HL-60 (cell line): ENCODE results near the gene PGC.

ENCODE experiments used
- GABPA ChIP-seq: IDR thresholded peaks from 2 replicates; pipeline ENCODE4 v1.6.1; 2012; ENCODE audit warnings: low read depth
- POLR2AphosphoS5 ChIP-seq: IDR thresholded peaks from 2 replicates; pipeline ENCODE4 v1.6.1; 2012; ENCODE audit warnings: low read depth
- SPI1 ChIP-seq: IDR thresholded peaks from 2 replicates; pipeline ENCODE4 v1.6.1; 2012; ENCODE audit warnings: low read depth, mild to moderate bottlenecking, borderline replicate concordance
- TF ChIP-seq, protein P1 (sequence below): IDR thresholded peaks from one replicate; pipeline ENCODE4 v1.5.1; 2011; ENCODE audit warnings: low read length, control low read depth, inconsistent platforms; ENCODE audit not compliant: insufficient read depth
- TF ChIP-seq, protein P2 (sequence below): IDR thresholded peaks from 2 replicates; pipeline ENCODE4 v1.6.1; 2012; ENCODE audit warnings: low read depth; ENCODE audit not compliant: insufficient replicate concordance

GRCh38 chr6:41723530-41724227 is 23.5 kb downstream of the PGC start:
- TF ChIP-seq, protein P1, sequence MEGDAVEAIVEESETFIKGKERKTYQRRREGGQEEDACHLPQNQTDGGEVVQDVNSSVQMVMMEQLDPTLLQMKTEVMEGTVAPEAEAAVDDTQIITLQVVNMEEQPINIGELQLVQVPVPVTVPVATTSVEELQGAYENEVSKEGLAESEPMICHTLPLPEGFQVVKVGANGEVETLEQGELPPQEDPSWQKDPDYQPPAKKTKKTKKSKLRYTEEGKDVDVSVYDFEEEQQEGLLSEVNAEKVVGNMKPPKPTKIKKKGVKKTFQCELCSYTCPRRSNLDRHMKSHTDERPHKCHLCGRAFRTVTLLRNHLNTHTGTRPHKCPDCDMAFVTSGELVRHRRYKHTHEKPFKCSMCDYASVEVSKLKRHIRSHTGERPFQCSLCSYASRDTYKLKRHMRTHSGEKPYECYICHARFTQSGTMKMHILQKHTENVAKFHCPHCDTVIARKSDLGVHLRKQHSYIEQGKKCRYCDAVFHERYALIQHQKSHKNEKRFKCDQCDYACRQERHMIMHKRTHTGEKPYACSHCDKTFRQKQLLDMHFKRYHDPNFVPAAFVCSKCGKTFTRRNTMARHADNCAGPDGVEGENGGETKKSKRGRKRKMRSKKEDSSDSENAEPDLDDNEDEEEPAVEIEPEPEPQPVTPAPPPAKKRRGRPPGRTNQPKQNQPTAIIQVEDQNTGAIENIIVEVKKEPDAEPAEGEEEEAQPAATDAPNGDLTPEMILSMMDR, result no peak
- TF ChIP-seq GABPA (peak; percentile 48; the same call in 1 of the 2 replicates), POLR2AphosphoS5 (peak; percentile 94), SPI1 (peak; percentile 91)
- TF ChIP-seq, protein P2, sequence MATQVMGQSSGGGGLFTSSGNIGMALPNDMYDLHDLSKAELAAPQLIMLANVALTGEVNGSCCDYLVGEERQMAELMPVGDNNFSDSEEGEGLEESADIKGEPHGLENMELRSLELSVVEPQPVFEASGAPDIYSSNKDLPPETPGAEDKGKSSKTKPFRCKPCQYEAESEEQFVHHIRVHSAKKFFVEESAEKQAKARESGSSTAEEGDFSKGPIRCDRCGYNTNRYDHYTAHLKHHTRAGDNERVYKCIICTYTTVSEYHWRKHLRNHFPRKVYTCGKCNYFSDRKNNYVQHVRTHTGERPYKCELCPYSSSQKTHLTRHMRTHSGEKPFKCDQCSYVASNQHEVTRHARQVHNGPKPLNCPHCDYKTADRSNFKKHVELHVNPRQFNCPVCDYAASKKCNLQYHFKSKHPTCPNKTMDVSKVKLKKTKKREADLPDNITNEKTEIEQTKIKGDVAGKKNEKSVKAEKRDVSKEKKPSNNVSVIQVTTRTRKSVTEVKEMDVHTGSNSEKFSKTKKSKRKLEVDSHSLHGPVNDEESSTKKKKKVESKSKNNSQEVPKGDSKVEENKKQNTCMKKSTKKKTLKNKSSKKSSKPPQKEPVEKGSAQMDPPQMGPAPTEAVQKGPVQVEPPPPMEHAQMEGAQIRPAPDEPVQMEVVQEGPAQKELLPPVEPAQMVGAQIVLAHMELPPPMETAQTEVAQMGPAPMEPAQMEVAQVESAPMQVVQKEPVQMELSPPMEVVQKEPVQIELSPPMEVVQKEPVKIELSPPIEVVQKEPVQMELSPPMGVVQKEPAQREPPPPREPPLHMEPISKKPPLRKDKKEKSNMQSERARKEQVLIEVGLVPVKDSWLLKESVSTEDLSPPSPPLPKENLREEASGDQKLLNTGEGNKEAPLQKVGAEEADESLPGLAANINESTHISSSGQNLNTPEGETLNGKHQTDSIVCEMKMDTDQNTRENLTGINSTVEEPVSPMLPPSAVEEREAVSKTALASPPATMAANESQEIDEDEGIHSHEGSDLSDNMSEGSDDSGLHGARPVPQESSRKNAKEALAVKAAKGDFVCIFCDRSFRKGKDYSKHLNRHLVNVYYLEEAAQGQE, result no peak
